Right lobe of liver (tissue), 6 donors: ENCODE results near the gene TLE2. TPM values are rescaled to one million over a fixed set of nuclear protein-coding genes. Genes with fewer than 3 reads are reported as not detected.

Experiments used
- ATAC-seq, 4 donors: fragments of 200-7000 bp; cut with Tn5 transposase; one replicate each; pipeline ENCODE4 v1.9.1; 2020; ENCODE audit warnings: mild to moderate bottlenecking in 4 of 4, moderate library complexity in 4 of 4
- DNase-seq, 3 donors: peaks; one replicate each; pipeline ENCODE4 v3.0.0-alpha.2; 2020
- H3K27ac ChIP-seq, 3 donors: fragments of 200-600 bp; one replicate each; pipeline ENCODE4 v1.8.0; 2022
- H3K27me3 ChIP-seq, 2 donors: fragments of 200-600 bp; one replicate each; pipeline ENCODE4 v1.8.0; 2022
- H3K36me3 ChIP-seq, 4 donors: fragments of 200-600 bp; sonication (generic) in 1 of 4; one replicate each; pipeline versions ENCODE4 v1.5.1 to v1.8.0; 2017 to 2022; ENCODE audit warnings: control low read depth in 1 of 4
- H3K4me1 ChIP-seq, 4 donors: fragments of 200-600 bp; sonication (generic) in 1 of 4; one replicate each; pipeline versions ENCODE4 v1.5.1 to v1.8.0; 2017 to 2022; ENCODE audit warnings: control low read depth in 1 of 4
- H3K4me3 ChIP-seq, 3 donors: fragments of 200-600 bp; one replicate each; pipeline ENCODE4 v1.8.0; 2022
- H3K9me3 ChIP-seq, 4 donors: fragments of 200-600 bp; sonication (generic) in 1 of 4; one replicate each; pipeline versions ENCODE4 v1.5.1 to v1.8.0; 2017 to 2022; ENCODE audit warnings: control low read depth in 1 of 4
- POLR2A ChIP-seq: fragments of 450-650 bp; IDR thresholded peaks from one replicate; pipeline ENCODE4 v1.6.1; 2017; ENCODE audit warnings: antibody characterized with exemption, mild to moderate bottlenecking
- WGBS: methylation state at CpG from one replicate; pipeline ENCODE4 v1.1.6; 2018; ENCODE audit warnings: low coverage, low lambda C conversion rate; ENCODE audit not compliant: insufficient coverage; ENCODE audit errors: missing lambda C conversion rate; 5-methylcytosine and 5-hydroxymethylcytosine counted together
- intact Hi-C, 2 donors: fragments of 100-400 bp; cut with DNase I; formaldehyde crosslinking; loops; one replicate each; pipeline versions ENCODE4 v1.11.2 to v1.14.1; 2022
- total RNA-seq, 6 experiments: library from RNA; depleted of rRNA in 2 of 6; stranded (reverse); fragments of >200 nt in 2 of 6; fragmentation: NEBNext Ultra II Directional in 3 of 6; extraction: Animal tissue kit (Norgen Biotek cat#: 25700) in 3 of 6; gene quantifications; one replicate each; pipeline versions ENCODE4 v1.1.0 to v1.2.4, GENCODE V29; 2016 to 2023
- TF ChIP-seq, protein P1 (sequence below), 4 donors: fragments of 200-600 bp in 3 of 4; fragments of 450-650 bp in 1 of 4; IDR thresholded peaks; one replicate each; pipeline versions ENCODE4 v1.5.1 to v1.8.0; 2016 to 2022; ENCODE audit warnings: antibody characterized with exemption in 4 of 4, mild to moderate bottlenecking in 2 of 4
- donor health status: DM: no; HTN: yes; CAD: no.
- donor health status: DM: no; HTN: no; CAD: no.
- donor health status: DM: no; HTN: no; CAD: no.
- donor health status: DM: no; HTN: yes; CAD: no.
- donor health status: DM: no; HTN: yes; CAD: no.

TLE2 gene
- total RNA-seq, 6 experiments from 2014 or later, result 6.1 to 20.6 (median 9.3) TPM

DNA sequence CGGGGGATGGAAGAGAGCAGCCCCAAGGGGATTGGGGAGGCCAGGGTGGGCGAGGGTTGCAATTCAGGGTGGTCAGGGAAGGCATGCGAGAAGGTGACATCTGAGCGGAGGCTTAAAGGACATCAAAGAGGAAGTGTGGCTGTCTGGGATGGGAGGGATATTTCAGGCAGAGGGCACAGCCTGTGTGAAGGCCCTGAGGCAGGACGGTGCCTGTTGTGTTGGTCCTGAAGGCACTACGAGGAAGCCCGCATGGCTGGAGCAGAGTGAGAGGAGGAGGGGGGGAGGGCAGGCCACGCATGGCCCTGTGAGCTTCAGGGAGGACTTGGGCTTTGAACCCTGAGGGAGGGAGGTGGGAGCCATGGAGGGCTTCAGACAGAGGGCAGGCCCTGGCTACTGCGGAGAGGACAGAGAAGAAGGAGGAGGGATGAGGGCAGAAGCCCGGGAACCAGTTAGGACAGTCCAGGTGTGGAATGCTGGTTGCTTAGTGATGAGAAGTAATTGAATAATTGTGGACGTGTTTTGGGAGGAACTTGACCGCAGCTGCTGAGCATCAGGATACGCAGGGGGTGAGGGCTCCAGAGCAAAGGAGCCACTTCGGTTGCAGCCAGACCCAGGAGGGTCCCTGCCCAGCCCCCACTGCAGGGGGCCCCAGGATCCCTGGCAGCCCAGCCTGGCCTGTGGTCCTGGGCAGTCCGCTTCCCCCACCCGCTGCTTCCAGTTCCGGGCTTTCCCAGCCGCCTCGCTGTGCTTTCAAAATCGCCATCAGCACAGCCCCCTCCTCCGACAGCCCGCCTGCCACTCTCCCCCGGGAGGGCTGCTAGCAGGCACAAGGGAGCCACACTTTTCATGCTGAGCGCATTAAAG, 45.5 kb downstream of the TLE2 start:
- peak in 1 of 3 donors; percentile 36 for DNase-seq

DNA sequence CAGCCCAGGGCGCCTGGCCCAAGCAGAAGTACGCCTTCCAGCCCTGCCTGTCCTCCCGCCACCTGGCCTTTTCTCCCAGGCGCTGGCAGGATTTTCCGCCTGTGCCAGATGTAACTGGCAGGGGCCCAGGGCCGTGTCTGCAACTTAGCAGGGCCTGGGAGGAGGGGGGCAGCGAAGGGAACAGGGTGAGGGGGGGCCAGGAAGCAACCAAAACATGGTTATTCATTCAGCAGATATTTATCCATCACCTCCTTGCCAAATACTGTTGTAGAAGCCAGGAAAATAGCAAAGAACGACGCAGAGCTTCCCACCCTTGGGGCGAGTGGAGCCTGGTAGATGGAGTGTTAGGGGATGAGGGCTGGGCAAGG, 46.1 kb downstream of the TLE2 start:
- DNase-seq (peak; percentile 67 to 71 (median 70)), ATAC-seq (peak; percentile 57 to 68 (median 66))
- intact Hi-C loops, result no loop called here

More for the DNA sequence above, 45.5 kb downstream of the TLE2 start:
- WGBS, result 22% methylated on average over 15 of the region's 24 CpGs
- Histone ChIP-seq H3K4me3 (peak overlapping the region in 2 of 3 donors; percentile 25 to 29), H3K9me3 (no peaks in the 10 kb centered on the region), H3K4me1 (peaks cover 0 to 15% (median 0%) of the 10 kb centered on the region in 4 donors), H3K27ac (peak overlapping the region in 1 of 3 donors; percentile 28), H3K36me3 (no peaks in the 10 kb centered on the region), H3K27me3 (no peaks in the 10 kb centered on the region)
- intact Hi-C loops, result no loop called here
- ATAC-seq, result peak; percentile 32 to 56 (median 38)
- TF ChIP-seq, protein P1, sequence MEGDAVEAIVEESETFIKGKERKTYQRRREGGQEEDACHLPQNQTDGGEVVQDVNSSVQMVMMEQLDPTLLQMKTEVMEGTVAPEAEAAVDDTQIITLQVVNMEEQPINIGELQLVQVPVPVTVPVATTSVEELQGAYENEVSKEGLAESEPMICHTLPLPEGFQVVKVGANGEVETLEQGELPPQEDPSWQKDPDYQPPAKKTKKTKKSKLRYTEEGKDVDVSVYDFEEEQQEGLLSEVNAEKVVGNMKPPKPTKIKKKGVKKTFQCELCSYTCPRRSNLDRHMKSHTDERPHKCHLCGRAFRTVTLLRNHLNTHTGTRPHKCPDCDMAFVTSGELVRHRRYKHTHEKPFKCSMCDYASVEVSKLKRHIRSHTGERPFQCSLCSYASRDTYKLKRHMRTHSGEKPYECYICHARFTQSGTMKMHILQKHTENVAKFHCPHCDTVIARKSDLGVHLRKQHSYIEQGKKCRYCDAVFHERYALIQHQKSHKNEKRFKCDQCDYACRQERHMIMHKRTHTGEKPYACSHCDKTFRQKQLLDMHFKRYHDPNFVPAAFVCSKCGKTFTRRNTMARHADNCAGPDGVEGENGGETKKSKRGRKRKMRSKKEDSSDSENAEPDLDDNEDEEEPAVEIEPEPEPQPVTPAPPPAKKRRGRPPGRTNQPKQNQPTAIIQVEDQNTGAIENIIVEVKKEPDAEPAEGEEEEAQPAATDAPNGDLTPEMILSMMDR (IDR thresholded peaks at IDR 0.05), result no peak
- no peak for TF ChIP-seq POLR2A

DNA sequence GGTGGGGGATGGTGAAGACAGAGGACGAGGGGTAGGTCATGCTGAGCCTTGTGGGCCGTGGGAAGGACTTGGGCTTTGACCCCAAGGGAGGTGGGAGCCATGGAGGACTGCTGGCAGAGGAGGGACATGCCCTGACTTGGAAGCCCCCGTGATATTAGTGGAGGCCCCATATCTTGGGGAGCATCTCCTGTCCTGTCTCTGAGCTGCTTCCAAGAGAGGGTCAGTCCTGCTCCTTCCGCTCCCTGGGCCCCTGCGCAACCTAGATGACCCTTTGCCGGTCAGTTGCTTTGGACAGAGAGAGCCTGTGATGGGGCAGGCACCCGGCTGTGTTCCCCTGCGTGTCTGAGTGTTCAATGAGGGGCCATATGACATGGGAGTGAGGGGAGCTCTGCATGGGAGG, 46.5 kb downstream of the TLE2 start:
- intact Hi-C loops, result no loop called here
- WGBS, result no CpG with 5 or more reads among the region's 8 CpGs
- Histone ChIP-seq H3K9me3 (no peaks in the 10 kb centered on the region), H3K27me3 (no peaks in the 10 kb centered on the region), H3K4me1 (peaks cover 0 to 23% (median 3%) of the 10 kb centered on the region in 4 donors), H3K36me3 (no peaks in the 10 kb centered on the region), H3K4me3 (no peak overlapping the region), H3K27ac (no peak overlapping the region)
- DNase-seq, result no peak
- TF ChIP-seq, protein P1 (IDR thresholded peaks at IDR 0.05), result no peak
- TF ChIP-seq POLR2A, result no peak
- peak in 2 of 4 donors; percentile 13 to 30 for ATAC-seq

More for the DNA sequence above, 46.1 kb downstream of the TLE2 start:
- Histone ChIP-seq H3K9me3 (no peaks in the 10 kb centered on the region), H3K4me3 (no peak overlapping the region), H3K36me3 (no peaks in the 10 kb centered on the region), H3K4me1 (peaks cover 0 to 19% (median under 1%) of the 10 kb centered on the region in 4 donors), H3K27me3 (no peaks in the 10 kb centered on the region), H3K27ac (peak overlapping the region in 1 of 3 donors; percentile 28)
- 6% methylated on average over 7 of the region's 10 CpGs for WGBS
- TF ChIP-seq POLR2A, result no peak
- TF ChIP-seq, protein P1 (IDR thresholded peaks at IDR 0.05), result no peak

DNA sequence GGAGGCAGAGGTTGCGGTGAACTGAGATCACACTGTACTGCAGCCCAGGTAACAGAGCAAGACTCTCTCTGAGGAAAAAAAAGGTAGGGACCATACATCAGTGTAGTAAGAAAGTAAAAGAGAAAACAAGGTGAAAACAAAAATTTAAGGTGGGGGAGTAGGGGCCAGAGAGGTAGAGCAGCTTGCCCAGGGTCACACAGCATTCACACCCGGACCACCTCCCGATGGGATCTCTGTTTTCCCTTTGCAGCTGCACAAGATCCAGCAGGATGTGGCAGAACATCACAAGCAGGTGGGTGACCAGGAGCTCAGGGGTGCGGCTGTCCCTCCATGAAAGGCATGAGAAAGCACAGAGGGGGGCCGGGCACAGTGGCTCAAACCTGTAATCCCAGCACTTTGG, 47.2 kb downstream of the TLE2 start:
- H3K27ac ChIP-seq, result no peak overlapping the region
- 86% methylated on average over 5 of the region's 5 CpGs for WGBS
- peaks cover 0 to 25% (median 3%) of the 10 kb centered on the region in 4 donors for H3K4me1 ChIP-seq
- DNase-seq (no peak), ATAC-seq (no peak)
- no peak for TF ChIP-seq POLR2A
- TF ChIP-seq, protein P1 (IDR thresholded peaks at IDR 0.05), result no peak
- intact Hi-C loops, result no loop called here
- H3K9me3 ChIP-seq, result no peaks in the 10 kb centered on the region
- no peak overlapping the region for H3K4me3 ChIP-seq
- H3K36me3 ChIP-seq, result no peaks in the 10 kb centered on the region
- H3K27me3 ChIP-seq, result no peaks in the 10 kb centered on the region
